Measurements from ENCODE around the gene UNC45B. TPM values are rescaled to one million over a fixed set of nuclear protein-coding genes. Genes with fewer than 3 reads are reported as not detected.
A peak's percentile ranks its signal among the peaks of the same experiment; 100 is the strongest.

UNC45B gene
- total RNA-seq, 1 experiment from 2014 or later: not detected

DNA sequence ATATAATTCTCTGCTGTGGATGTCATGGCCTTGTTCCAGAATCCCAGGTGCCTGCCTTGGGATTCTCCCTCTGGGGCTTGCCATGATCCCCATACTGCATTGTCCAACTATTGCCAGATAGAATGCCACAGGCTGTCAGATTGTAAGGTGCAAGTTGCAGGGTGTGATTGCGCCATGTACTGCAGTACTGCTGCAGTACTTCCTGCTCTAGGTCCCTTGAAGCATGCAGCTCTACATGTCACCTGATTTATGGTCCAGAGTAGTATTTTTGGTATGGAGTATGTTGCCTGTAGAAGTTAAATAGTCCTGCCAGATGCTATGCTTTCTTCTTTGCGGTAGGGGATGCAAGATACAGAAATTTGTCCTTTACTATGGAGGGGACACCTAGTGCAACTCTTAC, 88.3 kb downstream of the UNC45B start:
- no peak for DNase-seq (ENCODE audit: unreplicated experiment)
- Mint-ChIP-seq H3K36me3 (ENCODE audit: insufficient read depth, unreplicated experiment) (no peaks in the 10 kb centered on the region), H3K4me3 (ENCODE audit: unreplicated experiment) (no peak overlapping the region), H3K27me3 (ENCODE audit: insufficient read depth, unreplicated experiment) (peaks cover 3% of the 10 kb centered on the region), H3K4me1 (ENCODE audit: insufficient read depth, unreplicated experiment) (peaks cover 26% of the 10 kb centered on the region), H3K27ac (ENCODE audit: low read depth, unreplicated experiment) (no peak overlapping the region), H3K9me3 (ENCODE audit: unreplicated experiment) (no peaks in the 10 kb centered on the region)
- intact Hi-C loops (cut with micrococcal nuclease): no loop called here
- no TSS peak for BruUV-seq (replicated peaks)
- TF ChIP-seq CTCF (IDR thresholded peaks at IDR 0.05; ENCODE audit: unreplicated experiment): no peak
- ChIA-PET POLR2A (interaction anchor here (0.5 to 1.1 kb wide), 2 partner anchors 13 to 41 kb away, joined by 3 to 4 read pairs; no protein-coding TSS in a partner anchor), CTCF (interaction anchor here (0.6 to 0.7 kb wide), 2 partner anchors 53 to 153 kb away, joined by 3 to 4 read pairs; no protein-coding TSS in a partner anchor)

DNA sequence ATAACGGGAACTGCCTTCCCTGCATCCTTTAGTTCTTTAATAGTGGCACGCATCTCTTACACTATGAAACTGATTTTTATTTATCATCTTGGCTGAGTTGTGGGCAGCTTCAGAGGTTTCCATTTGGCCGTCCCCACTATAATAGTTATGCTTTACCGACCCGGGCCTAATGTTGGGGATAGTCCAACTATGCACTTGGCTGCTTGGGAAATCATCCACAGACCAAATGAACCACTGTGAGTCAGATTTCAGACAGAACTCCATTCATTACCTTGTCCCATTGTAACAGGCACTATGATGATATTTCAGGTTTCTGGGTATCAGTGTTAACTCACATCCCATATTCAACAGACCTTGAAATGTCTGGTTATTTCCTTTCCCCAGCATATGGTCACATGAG, 89.2 kb downstream of the UNC45B start:
- no peak overlapping the region for H3K4me3 Mint-ChIP-seq (ENCODE audit: unreplicated experiment)
- no peak for DNase-seq (ENCODE audit: unreplicated experiment)
- ChIA-PET POLR2A (interaction anchor here (1.8 kb wide), 1 partner anchor 196 kb away, joined by 5 read pairs; the partner anchor contains the start of gene SLFN12), CTCF (interaction anchor here (0.6 to 2.1 kb wide), 4 partner anchors 8 to 117 kb away, joined by 3 to 5 read pairs (median 3); partner anchors contain the start of gene RAD51D)
- intact Hi-C loops (cut with micrococcal nuclease): no loop called here
- BruUV-seq (replicated peaks): no TSS peak
- H3K27me3 Mint-ChIP-seq (ENCODE audit: insufficient read depth, unreplicated experiment): no peaks in the 10 kb centered on the region
- peaks cover 26% of the 10 kb centered on the region for H3K4me1 Mint-ChIP-seq (ENCODE audit: insufficient read depth, unreplicated experiment)
- H3K9me3 Mint-ChIP-seq (ENCODE audit: unreplicated experiment): no peaks in the 10 kb centered on the region
- H3K27ac Mint-ChIP-seq (ENCODE audit: low read depth, unreplicated experiment): no peak overlapping the region
- no peak for TF ChIP-seq CTCF (IDR thresholded peaks at IDR 0.05; ENCODE audit: unreplicated experiment)
- no peaks in the 10 kb centered on the region for H3K36me3 Mint-ChIP-seq (ENCODE audit: insufficient read depth, unreplicated experiment)

GRCh38 chr17:35238821-35239220, 91.2 kb downstream of the UNC45B start:
- intact Hi-C loops (cut with micrococcal nuclease): no loop called here
- Mint-ChIP-seq H3K36me3 (ENCODE audit: insufficient read depth, unreplicated experiment) (peaks cover under 1% of the 10 kb centered on the region), H3K27me3 (ENCODE audit: insufficient read depth, unreplicated experiment) (no peaks in the 10 kb centered on the region), H3K27ac (ENCODE audit: low read depth, unreplicated experiment) (no peak overlapping the region), H3K9me3 (ENCODE audit: unreplicated experiment) (no peaks in the 10 kb centered on the region), H3K4me3 (ENCODE audit: unreplicated experiment) (no peak overlapping the region), H3K4me1 (ENCODE audit: insufficient read depth, unreplicated experiment) (peaks cover 30% of the 10 kb centered on the region)
- TF ChIP-seq CTCF (IDR thresholded peaks at IDR 0.05; ENCODE audit: unreplicated experiment): no peak
- BruUV-seq (replicated peaks): no TSS peak
- DNase-seq (ENCODE audit: unreplicated experiment): peak; percentile 39
- ChIA-PET POLR2A (interaction anchor here (0.6 to 1.9 kb wide), 5 partner anchors 15 to 295 kb away, joined by 3 to 8 read pairs (median 5); partner anchors contain the start of gene SLFN12), CTCF (interaction anchor here (0.6 to 2.3 kb wide), 6 partner anchors 10 to 91 kb away, joined by 3 to 12 read pairs (median 4); partner anchors contain the start of gene UNC45B)

Other genes starting within 250 kb of the UNC45B start
- 4.6 and 5.7 TPM in 2 replicates for gene CCT6B, start 186.4 kb upstream of the UNC45B start, total RNA-seq (2022)
- gene ZNF830, start 186.3 kb upstream of the UNC45B start, total RNA-seq (2022): 21.6 and 26.3 TPM in 2 replicates
- gene LIG3, start 167.3 kb upstream of the UNC45B start, total RNA-seq (2022): 31.1 and 39.7 TPM in 2 replicates
- 22.0 and 22.6 TPM in 2 replicates for gene RFFL, start 84.1 kb upstream of the UNC45B start, total RNA-seq (2022)
- gene RAD51D, start 28.0 kb upstream of the UNC45B start, total RNA-seq (2022): 9.6 and 13.0 TPM in 2 replicates
- gene FNDC8, start 26.2 kb upstream of the UNC45B start, total RNA-seq (2022): not detected in 2 replicates
- 24.3 and 36.2 TPM in 2 replicates for gene NLE1, start 5.5 kb upstream of the UNC45B start, total RNA-seq (2022)
- not detected in 2 replicates for gene SLC35G3, start 46.6 kb downstream of the UNC45B start, total RNA-seq (2022)
- 133 and 205 TPM in 2 replicates for gene SLFN5, start 95.3 kb downstream of the UNC45B start, total RNA-seq (2022)
- gene SLFN11, start 225.8 kb downstream of the UNC45B start, total RNA-seq (2022): not detected in 2 replicates